Astrocyte of the spinal cord (primary cell): ENCODE measurements around the gene TAB3.

Experiments used
- DNase-seq: peaks from one replicate; pipeline ENCODE4 v3.0.0; 2011; ENCODE audit warnings: low read depth, low spot score
- H3K4me3 ChIP-seq: 2 replicates; pipeline ENCODE4 v1.5.1; 2011; ENCODE audit warnings: low read depth, mild to moderate bottlenecking, low read length, moderate library complexity
- in situ Hi-C: cut with HindIII; loops from 2 replicates; pipeline ENCODE4 v1.10.0; 2017; ENCODE audit warnings: low sequenced_read_pairs
- TF ChIP-seq, protein P1 (sequence below): IDR thresholded peaks from 2 replicates; pipeline ENCODE4 v1.5.1; 2012; ENCODE audit warnings: low read depth, mild to moderate bottlenecking, low read length, inconsistent platforms

Gene TAB3, protein sequence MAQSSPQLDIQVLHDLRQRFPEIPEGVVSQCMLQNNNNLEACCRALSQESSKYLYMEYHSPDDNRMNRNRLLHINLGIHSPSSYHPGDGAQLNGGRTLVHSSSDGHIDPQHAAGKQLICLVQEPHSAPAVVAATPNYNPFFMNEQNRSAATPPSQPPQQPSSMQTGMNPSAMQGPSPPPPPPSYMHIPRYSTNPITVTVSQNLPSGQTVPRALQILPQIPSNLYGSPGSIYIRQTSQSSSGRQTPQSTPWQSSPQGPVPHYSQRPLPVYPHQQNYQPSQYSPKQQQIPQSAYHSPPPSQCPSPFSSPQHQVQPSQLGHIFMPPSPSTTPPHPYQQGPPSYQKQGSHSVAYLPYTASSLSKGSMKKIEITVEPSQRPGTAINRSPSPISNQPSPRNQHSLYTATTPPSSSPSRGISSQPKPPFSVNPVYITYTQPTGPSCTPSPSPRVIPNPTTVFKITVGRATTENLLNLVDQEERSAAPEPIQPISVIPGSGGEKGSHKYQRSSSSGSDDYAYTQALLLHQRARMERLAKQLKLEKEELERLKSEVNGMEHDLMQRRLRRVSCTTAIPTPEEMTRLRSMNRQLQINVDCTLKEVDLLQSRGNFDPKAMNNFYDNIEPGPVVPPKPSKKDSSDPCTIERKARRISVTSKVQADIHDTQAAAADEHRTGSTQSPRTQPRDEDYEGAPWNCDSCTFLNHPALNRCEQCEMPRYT

DNA sequence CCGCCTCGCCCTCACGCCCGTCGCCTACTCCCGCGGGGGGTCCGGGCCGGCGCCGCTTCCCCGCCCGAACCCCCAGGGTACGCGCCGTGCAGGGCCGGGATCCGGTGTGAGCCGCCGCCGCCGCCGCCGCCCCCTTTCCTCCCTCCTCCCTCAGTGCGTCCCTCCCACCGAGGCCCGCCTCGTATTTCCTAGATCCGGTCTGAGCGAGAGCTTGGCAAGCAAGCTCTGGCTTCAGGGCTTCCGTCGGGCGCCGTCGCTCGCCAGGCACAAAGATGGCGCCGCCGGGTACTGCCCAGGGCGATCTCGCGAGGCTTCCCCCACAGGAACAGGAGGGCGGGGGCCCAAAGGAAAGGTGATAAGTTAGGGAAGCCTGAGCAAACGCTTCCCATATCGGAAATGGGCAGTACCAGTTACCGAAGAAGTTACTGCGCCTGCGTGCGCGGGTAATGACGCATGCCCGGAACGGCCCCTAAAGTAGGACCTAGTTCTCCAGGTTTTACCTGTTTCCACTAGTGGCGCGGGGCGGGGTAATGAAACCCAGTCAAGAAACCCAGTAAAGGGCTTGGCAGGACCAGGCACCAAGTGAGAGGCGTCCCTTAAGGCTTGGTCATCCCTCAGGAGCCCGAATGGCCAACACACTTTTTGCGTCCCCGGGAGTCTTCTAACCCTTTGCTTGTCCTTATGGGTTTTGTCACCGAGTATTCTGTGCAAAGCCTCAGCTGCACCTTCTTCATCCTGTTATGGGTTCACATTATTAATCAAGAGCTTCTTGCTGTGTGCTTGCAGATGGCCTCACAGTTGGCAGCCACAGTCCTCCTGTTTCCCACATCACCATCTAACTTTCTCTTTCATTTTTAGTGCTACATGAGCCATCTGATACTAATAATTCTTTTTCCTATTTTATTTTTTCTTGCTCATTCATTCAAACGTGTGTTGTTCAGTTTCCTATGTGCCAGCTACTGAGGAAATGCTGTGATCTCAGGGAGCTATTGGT is at the start of gene TAB3:
Gene TAB3 (minus strand): TSS at position 108 of the 994 bp plus-strand sequence. CDS start 29,666 bp downstream, outside the sequence.
- DNase-seq: peak; percentile 98
- TF ChIP-seq, protein P1, sequence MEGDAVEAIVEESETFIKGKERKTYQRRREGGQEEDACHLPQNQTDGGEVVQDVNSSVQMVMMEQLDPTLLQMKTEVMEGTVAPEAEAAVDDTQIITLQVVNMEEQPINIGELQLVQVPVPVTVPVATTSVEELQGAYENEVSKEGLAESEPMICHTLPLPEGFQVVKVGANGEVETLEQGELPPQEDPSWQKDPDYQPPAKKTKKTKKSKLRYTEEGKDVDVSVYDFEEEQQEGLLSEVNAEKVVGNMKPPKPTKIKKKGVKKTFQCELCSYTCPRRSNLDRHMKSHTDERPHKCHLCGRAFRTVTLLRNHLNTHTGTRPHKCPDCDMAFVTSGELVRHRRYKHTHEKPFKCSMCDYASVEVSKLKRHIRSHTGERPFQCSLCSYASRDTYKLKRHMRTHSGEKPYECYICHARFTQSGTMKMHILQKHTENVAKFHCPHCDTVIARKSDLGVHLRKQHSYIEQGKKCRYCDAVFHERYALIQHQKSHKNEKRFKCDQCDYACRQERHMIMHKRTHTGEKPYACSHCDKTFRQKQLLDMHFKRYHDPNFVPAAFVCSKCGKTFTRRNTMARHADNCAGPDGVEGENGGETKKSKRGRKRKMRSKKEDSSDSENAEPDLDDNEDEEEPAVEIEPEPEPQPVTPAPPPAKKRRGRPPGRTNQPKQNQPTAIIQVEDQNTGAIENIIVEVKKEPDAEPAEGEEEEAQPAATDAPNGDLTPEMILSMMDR: no peak
- H3K4me3 ChIP-seq: peak within 1 kb of the TSS; percentile 62
- in situ Hi-C loops: no loop called here

DNA sequence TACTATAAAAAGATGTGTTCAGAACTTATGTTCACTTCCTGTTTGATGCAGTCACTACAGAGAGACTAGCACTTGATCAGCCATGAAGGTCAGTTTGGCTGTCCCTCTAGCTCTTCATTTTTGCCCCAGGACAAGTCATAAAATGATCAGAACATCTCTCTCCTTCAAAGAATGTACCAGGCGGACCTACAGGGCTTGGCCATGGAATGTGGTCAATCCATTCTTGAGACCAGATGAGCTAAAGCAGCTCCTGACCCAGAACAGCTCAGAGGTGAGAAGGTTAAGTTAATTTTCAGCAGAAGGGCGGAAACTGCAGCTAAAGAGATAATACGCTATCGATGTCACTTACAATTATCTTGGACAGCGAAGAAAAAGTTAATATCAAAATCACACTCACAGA is 49.2 kb upstream of the TAB3 start:
- DNase-seq: no peak
- H3K4me3 ChIP-seq: no peak overlapping the region
- in situ Hi-C loops: no loop called here
- TF ChIP-seq, protein P1: no peak

DNA sequence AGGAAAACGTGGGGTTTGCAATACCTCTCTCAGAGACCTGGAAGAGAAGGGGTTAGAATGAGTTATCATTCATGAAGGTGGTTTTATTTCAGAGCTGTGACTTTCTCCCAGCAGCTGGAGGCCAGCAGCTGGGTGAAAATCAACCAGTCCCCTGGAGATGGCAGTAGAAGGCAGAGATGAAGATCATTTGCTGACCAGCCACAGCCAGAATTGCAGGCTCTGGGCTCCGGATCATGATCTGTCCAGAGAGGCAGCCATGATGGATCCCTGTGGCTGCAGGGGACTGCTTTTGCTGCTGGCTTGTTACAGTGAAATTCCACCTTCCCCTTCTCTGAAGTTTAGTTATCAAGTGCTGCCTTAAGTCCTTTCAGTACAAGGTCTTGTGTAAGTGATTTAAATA is 46.9 kb upstream of the TAB3 start:
- DNase-seq: peak; percentile 11
- in situ Hi-C loops: no loop called here
- TF ChIP-seq, protein P1: peak; percentile 36
- H3K4me3 ChIP-seq: no peak overlapping the region

DNA sequence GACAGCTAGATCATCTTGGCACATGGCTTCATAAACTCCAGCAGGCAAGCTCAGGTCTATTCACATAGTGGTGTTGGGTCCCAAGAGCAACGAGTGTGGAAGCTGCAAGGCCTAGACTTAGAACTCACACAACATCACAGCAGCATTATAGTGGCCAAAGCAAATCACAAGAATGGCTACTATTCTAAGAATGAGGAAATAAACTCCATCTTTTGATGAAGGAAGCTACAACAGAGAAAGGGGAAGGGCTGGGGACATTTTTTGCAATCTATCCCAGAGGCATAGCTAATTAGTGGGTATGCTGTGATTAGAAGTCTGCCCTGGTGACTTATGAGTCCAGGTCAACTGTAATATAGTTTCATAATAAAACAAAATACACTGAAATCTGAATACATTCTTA is 42.9 kb upstream of the TAB3 start:
- no peak overlapping the region for H3K4me3 ChIP-seq
- no peak for DNase-seq
- in situ Hi-C loops: no loop called here
- TF ChIP-seq, protein P1: no peak

DNA sequence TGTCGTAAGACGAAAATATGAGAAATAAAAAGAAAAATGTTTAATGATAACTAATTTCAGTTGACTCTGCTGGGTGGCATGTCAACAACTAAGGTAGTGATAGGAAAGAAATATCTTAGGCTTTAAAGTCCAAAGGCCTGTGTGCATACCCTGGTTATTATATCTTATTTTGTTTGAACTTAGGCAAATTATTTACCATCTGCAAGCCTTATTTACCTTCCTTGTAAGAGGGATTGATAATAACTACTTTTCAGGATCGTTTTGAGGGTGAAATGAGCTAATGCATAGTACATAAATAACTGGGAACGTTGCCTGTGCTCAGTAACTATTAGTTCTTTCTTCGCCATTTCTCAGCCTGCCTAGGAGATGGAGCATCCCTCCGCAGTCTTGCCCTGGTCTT is 41.6 kb upstream of the TAB3 start:
- TF ChIP-seq, protein P1: no peak
- no peak overlapping the region for H3K4me3 ChIP-seq
- DNase-seq: no peak
- in situ Hi-C loops: no loop called here

DNA sequence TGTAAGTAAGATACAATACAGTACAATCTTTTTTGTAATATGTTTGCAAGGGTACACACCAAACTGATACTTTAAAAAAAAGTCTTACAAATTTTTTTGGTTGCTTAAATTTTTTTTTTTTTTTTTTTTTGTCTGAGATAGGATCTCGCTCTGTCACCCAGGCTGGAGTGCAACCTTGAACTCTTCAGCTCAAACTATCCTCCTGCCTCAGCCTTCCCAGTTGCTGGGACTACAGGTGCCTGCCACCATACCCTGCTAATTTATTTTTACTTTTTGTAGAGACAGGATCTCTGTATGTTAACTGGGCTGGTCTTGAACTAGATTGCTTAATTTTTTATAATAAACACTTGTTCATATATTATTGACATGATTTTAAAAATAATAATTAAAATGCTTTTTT is 41.1 kb upstream of the TAB3 start:
- in situ Hi-C loops: no loop called here
- TF ChIP-seq, protein P1: no peak
- H3K4me3 ChIP-seq: no peak overlapping the region

More for the DNA sequence above, 41.1 kb upstream of the TAB3 start:
- DNase-seq: no peak
